Mesenteric fat pad (tissue), 1 donor: ENCODE data around the gene ATP5PD. TPM values are rescaled to one million over a fixed set of nuclear protein-coding genes. Genes with fewer than 3 reads are reported as not detected.
"Not testable (repeated sequence)": the region's sequence is repeated elsewhere in the genome, so short reads cannot be mapped to it uniquely, and the experiment has no call there.

ENCODE experiments used
- DNase-seq: peaks from one replicate; pipeline ENCODE4 v3.0.0-alpha.2; 2020; ENCODE audit warnings: low spot score
- total RNA-seq: library from RNA; stranded (reverse); fragmentation: NEBNext Ultra II Directional; extraction: Animal tissue kit (Norgen Biotek cat#: 25700); gene quantifications from one replicate; pipeline ENCODE4 v1.2.1, GENCODE V29; 2021
- donor health status: DM: yes; HTN: yes; CAD: no.

Gene ATP5PD
- total RNA-seq, 1 donor from 2014 or later = 310 TPM

GRCh38 chr17:75077496-75078283 lies 30.9 kb upstream of the ATP5PD start:
- peak; percentile 94 for DNase-seq

- DNase-seq = no peak
Measured at GRCh38 chr17:75077072-75077495, 30.3 kb upstream of the ATP5PD start.

DNA sequence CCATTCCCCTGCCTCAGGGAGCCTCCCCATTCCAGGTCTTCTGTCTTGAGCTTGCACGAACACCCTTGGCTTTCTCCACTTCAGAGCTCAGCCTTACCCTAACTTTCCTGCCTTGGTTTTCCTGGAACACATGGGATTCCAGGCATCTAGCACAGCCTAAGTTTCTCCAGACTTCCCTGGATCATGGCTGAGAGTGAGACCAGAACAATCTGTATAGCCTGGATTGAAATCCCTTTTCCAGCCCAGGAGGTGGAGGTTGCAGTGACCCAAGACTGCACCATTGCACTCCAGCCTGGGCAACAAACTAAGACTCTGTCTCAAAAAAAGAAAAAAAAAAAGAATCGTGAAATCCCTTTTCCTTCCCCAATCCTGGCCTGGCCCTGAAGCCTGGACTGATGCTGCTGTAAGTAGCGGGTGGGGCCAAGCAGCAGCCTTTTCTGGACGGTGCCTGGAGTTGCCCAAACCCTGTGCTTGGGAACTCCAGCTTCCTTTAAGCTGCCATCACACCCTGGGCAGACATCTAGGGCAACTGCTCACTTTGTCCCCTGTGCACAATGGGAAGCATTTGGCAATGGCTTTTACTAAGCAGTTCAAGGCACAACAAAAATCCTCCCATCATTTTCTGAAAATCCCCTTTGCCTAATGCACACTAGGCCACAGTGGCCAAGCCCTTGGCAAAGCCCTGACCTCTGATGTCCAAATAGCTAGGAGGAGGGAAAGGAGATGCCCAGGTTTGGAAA lies 29.0 kb upstream of the ATP5PD start:
- DNase-seq = no peak

GRCh38 chr17:75074532-75074931 lies 27.8 kb upstream of the ATP5PD start:
- no peak for DNase-seq

DNA sequence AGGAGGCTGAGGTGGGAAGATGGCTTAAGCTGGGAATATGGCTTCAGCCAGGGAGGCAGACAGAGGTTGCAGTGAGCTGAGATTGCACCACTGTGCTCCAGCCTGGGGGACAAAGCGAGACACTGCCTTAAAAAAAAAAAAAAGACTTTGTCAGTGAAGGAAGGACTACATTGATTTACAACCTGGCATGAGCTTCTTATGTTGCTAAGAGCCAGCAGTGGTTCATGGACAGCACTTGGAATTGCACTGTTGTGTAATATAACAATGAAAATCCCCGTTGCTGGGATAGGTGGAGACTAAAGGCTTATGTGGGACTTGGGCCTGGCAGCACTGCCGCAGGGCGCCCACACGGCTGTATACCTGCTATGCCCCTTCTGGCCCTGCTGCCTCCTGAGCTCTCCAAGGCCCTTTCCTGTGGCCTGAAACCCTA lies 26.9 kb upstream of the ATP5PD start:
- no peak for DNase-seq

- not testable (repeated sequence) for DNase-seq
Measured at GRCh38 chr17:75072909-75073308, 26.1 kb upstream of the ATP5PD start.

DNA sequence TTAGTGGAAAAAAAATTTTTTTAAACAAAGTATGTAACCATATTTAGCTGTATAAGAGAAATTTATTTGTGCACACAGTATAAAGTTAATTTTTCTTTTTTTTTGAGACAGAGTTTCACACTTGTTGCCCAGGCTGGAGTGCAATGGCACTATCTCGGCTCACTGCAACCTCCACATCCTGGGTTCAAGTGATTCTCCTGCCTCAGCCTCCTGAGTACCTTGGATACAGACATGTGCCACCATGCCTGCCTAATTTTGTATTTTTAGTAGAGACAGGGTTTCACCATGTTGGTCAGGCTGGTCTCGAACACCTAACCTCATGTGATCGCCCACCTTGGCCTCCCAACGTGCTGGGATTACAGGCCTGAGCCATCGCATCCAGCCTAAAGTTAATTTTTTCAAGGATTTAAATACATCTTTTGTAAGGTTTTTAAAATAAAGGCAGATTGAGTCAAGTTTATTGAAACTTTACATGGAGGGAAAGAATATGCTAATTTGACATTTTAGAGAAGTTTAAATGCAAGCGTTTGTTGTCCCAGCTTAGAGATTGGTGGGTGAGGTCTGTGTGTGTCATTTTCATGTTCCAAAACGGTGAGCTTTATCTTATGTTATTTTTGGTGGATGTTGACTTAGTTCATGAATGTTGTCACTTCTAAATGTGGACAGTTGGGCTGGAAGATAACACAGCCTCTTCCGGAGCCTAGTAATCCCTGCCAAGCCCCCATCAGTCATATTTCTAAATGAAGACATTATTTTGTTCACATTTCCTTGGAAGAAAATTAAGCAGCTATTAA lies 24.9 kb upstream of the ATP5PD start:
- not testable (repeated sequence) for DNase-seq

DNA sequence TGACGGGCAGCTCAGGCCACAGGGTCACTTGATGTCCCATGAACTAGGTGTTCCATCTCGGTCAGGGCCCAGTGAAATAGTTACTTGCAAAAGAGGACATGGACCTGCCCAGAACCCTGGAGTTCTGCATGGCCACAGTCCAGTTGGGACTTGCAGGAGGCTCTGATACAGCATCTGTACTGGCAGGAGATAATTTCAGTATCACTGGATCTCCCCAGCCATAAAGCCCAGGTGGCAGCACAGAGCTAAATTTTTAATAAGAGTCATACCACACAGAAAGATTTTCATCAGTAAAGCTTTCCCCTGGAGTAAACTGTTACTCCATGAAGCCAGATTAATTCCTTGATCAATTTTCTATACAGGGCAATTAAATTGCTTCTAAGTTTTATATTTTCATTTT lies 23.0 kb upstream of the ATP5PD start:
- DNase-seq = no peak

DNA sequence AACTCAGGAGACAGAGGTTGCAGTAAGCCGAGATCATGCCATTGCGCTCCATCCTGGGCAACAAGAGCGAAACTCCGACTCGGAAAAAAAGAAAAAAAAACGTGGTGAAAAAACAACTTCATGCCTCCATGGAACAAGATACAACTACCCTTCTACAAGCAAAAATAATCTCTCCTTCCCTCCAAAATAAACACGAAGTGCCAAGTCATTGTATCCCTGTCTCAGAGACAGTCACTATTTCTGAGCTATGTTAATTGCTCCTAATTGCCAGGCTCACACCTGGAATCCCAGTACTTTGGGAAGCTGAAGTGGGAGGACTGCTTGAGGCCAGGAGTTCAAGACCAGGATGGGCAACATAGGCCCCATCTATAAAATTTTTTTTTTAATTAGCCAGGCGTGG lies 22.0 kb upstream of the ATP5PD start:
- no peak for DNase-seq

DNA sequence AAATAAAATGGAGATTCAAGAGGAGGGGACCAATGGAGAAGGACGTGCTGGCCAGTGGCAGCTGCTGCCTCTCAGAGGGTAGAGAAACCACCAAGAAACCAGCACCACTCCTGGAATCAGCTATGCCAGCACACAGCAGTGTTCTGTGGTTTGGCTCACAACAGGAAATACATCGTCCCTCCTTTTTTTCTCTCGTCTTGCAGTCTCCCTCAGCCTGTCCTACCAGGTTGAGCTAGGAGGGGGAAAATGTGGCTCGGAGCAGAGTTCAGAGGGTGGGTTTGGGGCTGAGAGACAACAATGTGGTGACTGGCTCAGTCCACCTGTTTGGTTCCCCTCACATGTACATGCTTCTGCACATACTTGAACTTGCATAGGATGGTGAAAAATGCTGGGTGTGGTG lies 21.1 kb upstream of the ATP5PD start:
- DNase-seq = no peak

GRCh38 chr17:75065562-75066151 lies 18.9 kb upstream of the ATP5PD start:
- DNase-seq = no peak

- no peak for DNase-seq
Measured at GRCh38 chr17:75064867-75065561, 18.2 kb upstream of the ATP5PD start.

- DNase-seq = no peak
Measured at GRCh38 chr17:75064460-75064859, 17.7 kb upstream of the ATP5PD start.

GRCh38 chr17:75064040-75064439 lies 17.3 kb upstream of the ATP5PD start:
- DNase-seq = no peak

DNA sequence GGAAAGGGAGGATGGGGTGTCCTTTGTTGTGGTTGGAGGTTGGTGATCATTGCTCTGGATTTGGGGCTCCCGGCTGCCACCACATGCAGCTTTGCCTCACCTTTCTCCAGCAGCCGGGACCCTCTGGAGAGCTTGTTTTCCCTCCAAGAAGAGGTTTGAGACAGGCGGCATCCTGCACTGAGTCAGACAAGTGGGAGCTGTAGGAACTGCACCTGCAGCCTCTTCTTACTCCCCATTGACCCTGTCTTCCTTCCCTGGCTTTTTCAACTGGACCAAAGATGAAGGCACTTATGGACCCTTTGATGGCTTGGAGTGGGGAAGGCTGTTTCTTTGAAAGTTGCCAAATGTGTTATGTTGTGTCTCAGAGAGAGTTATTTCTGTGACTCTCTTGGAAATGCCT lies 16.9 kb upstream of the ATP5PD start:
- no peak for DNase-seq

DNA sequence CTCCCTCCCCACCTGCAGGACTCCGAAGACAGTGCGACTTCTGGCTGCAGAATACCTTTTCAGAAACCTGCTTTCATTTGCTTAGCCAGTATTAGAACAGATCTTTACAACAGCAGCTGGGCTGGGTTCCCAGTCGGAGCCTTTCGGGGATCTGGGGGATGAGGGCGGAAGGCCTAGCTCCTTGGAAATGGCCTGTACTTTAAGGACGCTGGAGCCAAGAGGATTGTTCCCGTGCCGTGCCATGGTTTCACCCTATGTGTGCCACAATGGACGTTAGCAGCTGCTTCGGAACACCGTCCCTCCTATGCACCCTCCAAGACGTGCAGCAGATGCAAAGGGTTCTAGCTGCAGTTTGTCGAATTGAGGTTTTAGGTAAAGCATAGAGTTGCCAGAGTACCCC lies 16.4 kb upstream of the ATP5PD start:
- no peak for DNase-seq

- no peak for DNase-seq
Measured at GRCh38 chr17:75061618-75062017, 14.8 kb upstream of the ATP5PD start.

DNA sequence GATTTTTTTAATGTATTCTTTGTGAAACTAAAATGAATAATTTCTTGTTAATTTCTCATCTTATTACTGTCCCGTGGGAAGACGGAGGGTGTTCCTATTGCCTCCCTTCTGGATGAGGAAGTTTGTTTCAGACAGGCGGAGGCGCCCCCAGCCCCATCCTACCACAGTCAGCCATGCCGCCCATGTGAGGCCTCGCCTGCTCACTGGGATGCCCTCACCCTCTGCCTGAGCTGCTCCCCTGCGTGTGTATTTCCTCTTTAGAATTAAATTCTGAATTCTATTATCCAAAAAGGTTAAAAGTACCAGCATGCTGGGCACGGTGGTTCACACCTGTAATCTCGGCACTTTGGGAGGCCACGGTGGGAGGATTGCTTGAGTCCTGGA lies 14.3 kb upstream of the ATP5PD start:
- no peak for DNase-seq

DNA sequence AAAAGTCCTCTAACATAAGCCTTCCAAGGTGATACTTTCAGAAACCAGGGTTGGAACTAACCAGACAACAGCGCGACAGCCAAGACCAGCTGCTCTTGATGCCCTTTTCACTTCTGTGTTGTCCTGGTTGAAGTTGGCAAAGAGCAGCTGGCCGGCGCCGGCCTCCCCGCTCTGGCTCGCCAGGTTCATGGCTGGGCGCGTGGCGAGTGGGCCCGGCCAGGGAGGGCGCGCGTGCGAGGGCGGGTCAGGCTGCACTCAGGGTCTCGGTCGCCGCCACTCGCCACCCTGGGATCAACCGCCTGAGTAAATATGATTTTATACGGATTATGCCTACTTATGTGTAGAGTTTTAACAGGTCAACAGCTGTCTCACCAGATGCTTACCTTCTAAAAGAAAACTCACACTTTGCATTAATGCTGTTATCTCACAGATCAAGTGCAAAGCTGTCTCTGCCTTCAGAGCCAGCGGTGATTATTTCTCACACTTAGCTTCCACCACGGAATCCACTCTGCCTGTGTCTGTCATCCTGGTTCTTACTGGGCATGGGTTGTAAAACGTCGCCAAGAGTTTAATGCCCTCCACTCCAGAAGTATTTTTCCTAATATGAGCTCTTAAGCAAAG lies 13.8 kb upstream of the ATP5PD start:
- DNase-seq = no peak
